Right cardiac atrium (tissue), 5 donors: ENCODE measurements around the gene SPRY4. TPM values are rescaled to one million over a fixed set of nuclear protein-coding genes. Genes with fewer than 3 reads are reported as not detected.
A peak's percentile ranks its signal among the peaks of the same experiment; 100 is the strongest.
"Not testable (repeated sequence)": the region's sequence is repeated elsewhere in the genome, so short reads cannot be mapped to it uniquely, and the experiment has no call there.

Experiments
- ATAC-seq, 2 donors: fragments of 200-7000 bp; cut with Tn5 transposase; one replicate each; pipeline versions ENCODE4 v1.8.0 to v1.9.1; 2020; ENCODE audit warnings: moderate library complexity in 2 of 2, mild to moderate bottlenecking in 1 of 2
- DNase-seq, 3 donors: peaks; one replicate each; pipeline ENCODE4 v3.0.0-alpha.2; 2020
- H3K27ac ChIP-seq: one replicate; pipeline ENCODE4 v1.5.1; 2013; ENCODE audit warnings: mild to moderate bottlenecking, low read length, control low read depth, moderate library complexity
- H3K27me3 ChIP-seq: one replicate; pipeline ENCODE4 v1.6.1; 2013; ENCODE audit not compliant: control insufficient read depth, insufficient read depth
- H3K4me1 ChIP-seq: one replicate; pipeline ENCODE4 v1.6.1; 2013; ENCODE audit warnings: low read length; ENCODE audit not compliant: control insufficient read depth, insufficient read depth
- H3K4me3 ChIP-seq: one replicate; pipeline ENCODE4 v1.5.1; 2013; ENCODE audit warnings: low read length, control low read depth
- H3K9me3 ChIP-seq: one replicate; pipeline ENCODE4 v1.6.1; 2013; ENCODE audit warnings: low read length; ENCODE audit not compliant: control insufficient read depth
- WGBS: extraction: QIAGEN DNeasy Blood & Tissue Kit; methylation state at CpG from one replicate; pipeline ENCODE4 v1.1.7; 2013; 5-methylcytosine and 5-hydroxymethylcytosine counted together
- intact Hi-C, 4 donors: fragments of 100-400 bp; cut with DNase I; formaldehyde crosslinking; loops; one replicate each; pipeline versions ENCODE4 v1.11.0 to v1.14.0; 2022 to 2023
- polyA plus RNA-seq: library from polyadenylated mRNA; stranded (reverse); fragments of 200-250 nt; gene quantifications from one replicate; pipeline ENCODE4 v1.2.3, GENCODE V29; 2013
- total RNA-seq, 4 donors: library from RNA; stranded (reverse); fragmentation: NEBNext Ultra II Directional; extraction: Animal tissue kit (Norgen Biotek cat#: 25700); gene quantifications; one replicate each; pipeline ENCODE4 v1.2.1, GENCODE V29; 2021
- donor health status: healthy with polysubstance abuse.
- donor health status: DM: no; HTN: yes; CAD: no.
- donor health status: DM: no; HTN: no; CAD: no.
- donor health status: DM: no; HTN: yes; CAD: no; lungs with severe emphysema.
- donor health status: DM: yes; HTN: yes; CAD: no.

SPRY4 gene
- total and polyA plus RNA-seq, 5 donors = 8.1 to 18.3 (median 9.3) TPM

DNA sequence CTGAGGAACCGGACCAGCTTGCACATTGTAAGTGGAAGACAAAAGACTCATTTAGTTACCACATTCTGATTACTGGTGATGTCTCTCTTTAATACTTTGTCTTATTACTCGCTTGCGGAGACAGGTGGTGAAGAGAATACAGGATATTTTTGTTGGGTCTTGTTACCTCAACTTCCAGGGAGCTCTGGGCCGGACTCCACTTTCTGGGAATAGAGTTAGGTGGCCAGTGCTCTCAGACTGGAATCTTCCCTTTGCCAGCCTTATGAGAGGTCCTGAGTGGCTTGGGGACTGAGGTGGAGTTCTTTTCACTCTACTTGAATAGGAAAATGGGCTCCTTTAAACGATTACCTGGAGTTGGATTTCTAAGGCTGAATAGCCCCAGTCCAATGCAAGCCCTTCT lies 33.3 kb upstream of the SPRY4 start:
- Histone ChIP-seq H3K4me1 (peaks cover 2% of the 10 kb centered on the region), H3K9me3 (no peaks in the 10 kb centered on the region), H3K4me3 (no peak overlapping the region), H3K27ac (no peak overlapping the region), H3K27me3 (no peaks in the 10 kb centered on the region)
- intact Hi-C loops = loop anchor here in 1 of 4 donors (5.0 kb wide), 1 partner anchor 36 kb away; no protein-coding TSS in a partner anchor
- WGBS = 84% methylated on average over 5 of the region's 5 CpGs
- DNase-seq (no peak), ATAC-seq (no peak)

DNA sequence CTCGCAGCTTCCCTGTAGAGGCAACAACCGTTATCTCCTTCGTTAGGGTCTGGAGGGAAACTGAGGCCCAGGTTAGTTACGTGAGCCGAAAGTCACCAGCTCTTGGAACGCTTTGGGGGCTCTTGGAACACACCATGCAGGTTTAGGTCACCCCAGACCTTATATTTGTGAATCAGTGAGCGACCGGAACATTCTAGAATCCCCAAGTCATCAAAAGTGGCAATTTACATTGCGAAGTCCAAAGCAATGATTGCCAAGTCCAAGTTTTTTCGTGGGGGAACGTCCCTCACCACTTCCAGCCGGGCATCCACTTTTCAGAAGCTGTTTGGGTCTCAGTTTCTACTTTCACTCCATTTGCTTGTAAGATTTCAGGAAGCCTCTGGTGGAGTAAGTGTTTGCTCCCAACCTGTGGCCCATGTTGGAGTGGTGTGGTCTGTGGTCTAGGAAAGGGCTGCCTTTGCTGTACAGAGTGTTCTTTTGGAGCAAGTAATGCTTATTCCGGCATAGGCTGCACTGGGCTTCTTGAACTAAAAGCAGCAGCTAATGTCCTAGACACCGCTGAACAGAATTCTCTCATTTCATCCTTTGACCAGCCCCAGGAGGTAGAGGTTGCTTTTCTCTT lies 32.8 kb upstream of the SPRY4 start:
- DNase-seq (no peak), ATAC-seq (no peak)
- Histone ChIP-seq H3K4me1 (peaks cover 2% of the 10 kb centered on the region), H3K27me3 (no peaks in the 10 kb centered on the region), H3K27ac (peak overlapping the region; percentile 96), H3K9me3 (no peaks in the 10 kb centered on the region), H3K4me3 (peak overlapping the region; percentile 73)
- 27% methylated on average over 14 of the region's 14 CpGs for WGBS
- intact Hi-C loops = loop anchor here in 1 of 4 donors (5.0 kb wide), 1 partner anchor 35 kb away; no protein-coding TSS in a partner anchor

DNA sequence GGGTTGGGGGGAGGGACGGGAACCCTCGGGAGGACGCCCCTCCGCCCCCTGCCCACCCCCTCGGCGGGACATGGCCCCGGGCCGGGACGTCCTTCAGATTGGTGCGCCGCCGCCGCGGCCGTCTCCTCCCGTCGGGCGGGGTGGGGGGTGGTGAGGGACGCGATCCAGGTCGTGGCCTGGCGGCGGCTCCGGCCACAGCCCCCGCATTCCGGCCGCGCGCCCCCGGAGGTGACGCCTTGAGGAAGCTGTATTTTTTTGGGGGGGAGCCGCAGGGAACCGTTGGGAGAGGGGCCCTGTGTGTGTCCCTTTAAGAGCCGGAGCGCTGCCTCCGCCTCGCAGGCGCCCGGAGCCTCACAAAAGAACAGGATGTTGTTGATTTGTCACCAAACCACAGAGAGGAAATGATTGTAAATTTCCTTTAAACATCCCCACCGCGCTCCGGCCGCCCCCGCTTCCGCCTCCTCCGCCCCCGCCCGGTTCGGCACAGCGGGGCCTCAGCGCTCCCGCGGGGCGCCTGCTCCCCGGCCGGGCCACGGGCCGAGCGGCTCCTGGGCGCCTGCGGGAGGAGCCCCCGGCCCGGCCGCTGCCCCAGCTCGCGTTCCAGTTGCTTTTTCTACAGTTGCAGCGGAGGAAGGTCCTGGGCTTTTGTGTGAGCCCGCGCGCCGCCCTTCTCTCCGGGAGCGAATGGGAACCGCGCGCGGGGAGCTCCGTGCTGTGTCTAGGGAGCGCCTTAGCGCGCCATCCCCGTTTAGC lies 32.1 kb upstream of the SPRY4 start:
- intact Hi-C loops = loop anchor here in 1 of 4 donors (5.0 kb wide), 1 partner anchor 35 kb away; no protein-coding TSS in a partner anchor
- WGBS = under 1% methylated on average over 82 of the region's 82 CpGs
- peak overlapping the region; percentile 73 for H3K4me3 ChIP-seq
- DNase-seq (peak; percentile 91 to 95 (median 95)), ATAC-seq (peak; percentile 93 to 96)
- no peaks in the 10 kb centered on the region for H3K27me3 ChIP-seq
- no peaks in the 10 kb centered on the region for H3K9me3 ChIP-seq
- no peaks in the 10 kb centered on the region for H3K4me1 ChIP-seq
- peak overlapping the region; percentile 96 for H3K27ac ChIP-seq

DNA sequence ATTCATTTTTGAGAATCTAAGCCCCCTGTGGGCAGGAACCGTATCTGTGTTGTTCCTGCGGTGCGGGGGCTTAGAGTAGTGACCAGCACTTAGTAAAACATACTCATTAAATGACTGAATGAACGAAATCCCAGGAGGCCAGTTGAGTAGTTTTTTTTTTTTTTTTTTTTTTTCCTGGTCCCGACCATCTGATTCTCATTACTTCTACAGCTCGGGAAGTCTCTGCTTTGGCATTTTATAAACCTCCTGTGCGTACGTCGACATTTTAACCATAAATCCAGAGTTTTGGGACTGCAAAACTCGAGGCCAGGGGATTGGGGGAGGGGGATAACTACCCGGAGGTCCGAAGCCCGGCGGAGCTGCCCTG lies 31.5 kb upstream of the SPRY4 start:
- ATAC-seq (peak in 1 of 2 donors; percentile 4), DNase-seq (no peak)
- intact Hi-C loops = loop anchor here in 1 of 4 donors (5.0 kb wide), 1 partner anchor 34 kb away; no protein-coding TSS in a partner anchor
- peak overlapping the region; percentile 73 for H3K4me3 ChIP-seq
- H3K4me1 ChIP-seq = no peaks in the 10 kb centered on the region
- WGBS = 8% methylated on average over 14 of the region's 14 CpGs
- H3K9me3 ChIP-seq = no peaks in the 10 kb centered on the region
- peak overlapping the region; percentile 93 for H3K27ac ChIP-seq
- H3K27me3 ChIP-seq = no peaks in the 10 kb centered on the region

DNA sequence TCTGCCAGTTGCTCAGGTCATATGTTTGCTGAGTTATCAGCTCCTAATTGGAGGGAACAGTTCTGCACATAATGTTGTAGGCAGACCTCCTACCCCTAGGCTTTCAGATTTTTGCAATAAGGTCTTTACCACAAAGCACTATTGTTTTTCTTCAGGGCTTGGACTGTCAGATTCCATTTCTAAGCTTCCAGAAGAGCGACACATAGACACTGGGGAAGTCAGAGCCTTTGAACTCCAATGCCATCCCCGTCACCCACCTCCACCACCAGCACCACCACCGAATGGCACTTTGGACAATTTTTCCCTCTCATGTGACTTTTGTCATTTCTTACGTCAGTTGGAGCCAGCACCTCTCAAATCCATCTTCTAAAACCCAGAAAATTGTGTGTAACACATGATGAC lies 28.3 kb upstream of the SPRY4 start:
- DNase-seq = no peak
- no peak overlapping the region for H3K4me3 ChIP-seq
- H3K4me1 ChIP-seq = no peaks in the 10 kb centered on the region
- no peaks in the 10 kb centered on the region for H3K27me3 ChIP-seq
- 71% methylated on average over 4 of the region's 4 CpGs for WGBS
- intact Hi-C loops = no loop called here
- ATAC-seq = no peak
- H3K27ac ChIP-seq = no peak overlapping the region
- H3K9me3 ChIP-seq = no peaks in the 10 kb centered on the region

DNA sequence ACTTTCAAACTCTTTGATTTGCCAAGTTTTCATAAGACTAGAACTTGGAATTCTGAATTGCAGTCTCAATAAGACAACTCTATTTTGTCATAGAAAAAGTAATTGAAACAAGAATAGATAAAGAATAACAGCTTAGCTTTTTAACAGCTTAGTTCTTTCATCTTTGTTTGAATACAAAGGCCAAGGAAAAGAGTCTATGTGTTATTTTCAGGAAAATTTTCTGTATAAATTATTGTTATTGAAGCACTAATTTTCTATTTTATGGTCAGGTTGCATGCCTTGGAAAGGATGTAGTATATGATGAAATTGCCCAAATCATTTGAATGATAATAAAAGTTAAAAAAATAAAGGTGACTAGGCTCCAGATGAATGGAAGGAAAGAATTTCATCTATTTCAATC lies 25.2 kb upstream of the SPRY4 start:
- DNase-seq (no peak), ATAC-seq (no peak)
- intact Hi-C loops = no loop called here
- Histone ChIP-seq H3K27me3 (no peaks in the 10 kb centered on the region), H3K27ac (no peak overlapping the region), H3K4me1 (no peaks in the 10 kb centered on the region), H3K9me3 (no peaks in the 10 kb centered on the region), H3K4me3 (no peak overlapping the region)

DNA sequence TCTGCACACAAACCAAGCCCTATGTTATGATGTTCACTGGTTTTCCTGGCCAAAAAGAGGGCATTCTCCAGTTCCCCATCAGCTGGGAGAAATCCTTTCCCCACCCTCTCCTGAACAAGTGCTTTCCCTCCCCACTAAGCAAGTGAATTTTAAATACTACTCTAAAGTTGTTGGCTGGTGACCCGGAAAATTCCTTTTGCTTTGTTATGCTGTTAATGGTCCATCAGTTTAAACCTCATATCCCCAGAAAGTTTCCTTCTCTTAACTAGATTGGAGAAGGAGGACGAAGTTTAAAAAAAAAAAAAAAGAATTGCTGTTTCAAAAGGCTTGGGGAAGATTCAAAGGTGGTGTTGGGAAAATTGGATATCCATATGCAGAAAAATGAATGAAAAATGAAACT lies 21.9 kb upstream of the SPRY4 start:
- WGBS = 63% methylated on average over 2 of the region's 2 CpGs
- Histone ChIP-seq H3K27ac (no peak overlapping the region), H3K4me3 (no peak overlapping the region), H3K27me3 (no peaks in the 10 kb centered on the region), H3K4me1 (no peaks in the 10 kb centered on the region), H3K9me3 (peaks cover 3% of the 10 kb centered on the region)
- no peak for DNase-seq
- intact Hi-C loops = no loop called here
- no peak for ATAC-seq

DNA sequence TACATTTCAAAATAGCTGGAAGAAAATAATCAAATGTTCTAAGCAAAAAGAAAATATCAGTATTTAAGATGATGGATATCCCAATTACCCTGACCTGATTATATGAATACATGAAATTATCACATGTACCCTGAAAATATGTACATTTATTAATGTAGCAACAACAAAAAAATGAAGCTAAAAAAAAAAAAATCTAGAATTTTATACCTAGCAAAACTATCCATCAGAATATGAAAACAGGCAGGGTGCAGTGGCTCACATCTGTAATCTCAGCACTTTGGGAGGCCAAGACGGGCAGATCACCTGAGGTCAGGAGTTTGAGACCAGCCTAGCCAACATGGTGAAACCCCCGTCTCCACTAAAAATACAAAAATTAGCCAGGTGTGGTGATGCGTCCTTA lies 20.1 kb upstream of the SPRY4 start:
- 99% methylated on average over 3 of the region's 3 CpGs for WGBS
- intact Hi-C loops, H3K9me3 ChIP-seq, H3K27ac ChIP-seq, H3K27me3 ChIP-seq, ATAC-seq, H3K4me1 ChIP-seq, H3K4me3 ChIP-seq, DNase-seq: not testable (repeated sequence)

DNA sequence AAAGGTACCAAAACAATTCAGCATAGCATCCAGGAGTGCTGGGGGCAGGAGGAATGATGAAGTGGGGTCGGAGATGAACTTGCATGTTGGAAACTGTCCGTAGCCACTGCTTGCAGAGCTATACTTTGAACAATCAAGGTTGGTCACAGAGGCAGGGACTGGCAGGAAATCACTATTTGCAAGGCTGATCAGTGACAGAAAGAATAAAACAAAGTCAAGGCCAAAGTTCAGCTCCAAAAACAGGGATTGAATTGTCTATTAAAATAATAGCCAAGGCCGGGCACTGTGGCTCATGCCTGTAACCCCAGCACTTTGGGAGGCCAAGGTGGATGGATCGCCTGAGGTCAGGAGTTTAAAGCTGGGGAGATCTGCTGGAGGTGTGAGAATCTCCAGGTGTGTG lies 18.7 kb upstream of the SPRY4 start:
- no peak overlapping the region for H3K27ac ChIP-seq
- whole genome bisulfite sequencing = 94% methylated on average over 4 of the region's 4 CpGs
- no peak for ATAC-seq
- intact Hi-C loops = no loop called here
- H3K4me3 ChIP-seq = no peak overlapping the region
- no peaks in the 10 kb centered on the region for H3K4me1 ChIP-seq
- no peak for DNase-seq
- peaks cover 3% of the 10 kb centered on the region for H3K9me3 ChIP-seq
- no peaks in the 10 kb centered on the region for H3K27me3 ChIP-seq

DNA sequence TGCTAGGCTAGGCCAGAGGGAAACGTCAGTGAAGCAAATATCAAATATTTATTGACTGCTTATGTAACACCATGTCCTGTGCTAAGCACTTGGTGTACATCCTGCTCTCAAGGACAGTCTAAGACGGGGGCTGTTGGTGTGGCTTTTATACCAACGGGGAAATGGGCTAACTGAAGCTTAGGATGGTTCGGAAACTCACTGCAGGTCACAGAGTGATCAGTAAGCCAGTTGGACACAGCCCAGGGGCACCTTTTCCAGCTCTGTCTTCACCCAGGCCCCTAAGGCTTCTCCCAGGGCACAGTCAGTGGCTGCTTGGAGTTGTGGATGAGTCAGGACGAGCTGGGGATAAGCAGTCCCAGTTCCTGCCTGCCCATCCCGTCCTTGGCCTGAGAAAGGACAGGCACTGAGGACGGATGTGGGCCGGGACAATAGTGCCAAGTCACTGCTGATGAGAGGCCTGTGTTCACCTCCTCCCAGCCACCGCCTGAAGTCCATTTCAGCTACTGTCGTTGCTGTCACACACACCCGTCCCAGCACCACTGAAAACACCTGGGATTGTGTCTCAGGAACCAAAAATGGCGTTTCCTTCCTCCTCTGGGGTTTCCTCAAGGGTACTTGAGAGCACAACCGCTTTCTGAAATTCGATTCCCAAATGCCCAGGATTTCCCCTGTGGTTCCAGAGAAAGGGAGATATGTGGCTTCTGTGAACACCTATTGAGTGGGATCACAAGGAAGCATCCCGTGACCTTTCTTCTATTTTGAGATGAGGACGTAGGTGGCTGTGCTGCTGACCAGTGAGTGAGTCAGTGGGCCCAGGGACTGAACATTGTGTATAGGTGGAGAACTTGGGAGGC lies 17.5 kb upstream of the SPRY4 start:
- Histone ChIP-seq H3K27me3 (no peaks in the 10 kb centered on the region), H3K27ac (peak overlapping the region; percentile 5), H3K4me3 (no peak overlapping the region), H3K9me3 (peaks cover 3% of the 10 kb centered on the region), H3K4me1 (no peaks in the 10 kb centered on the region)
- DNase-seq (no peak), ATAC-seq (peak in 1 of 2 donors; percentile 39)
- WGBS = 74% methylated on average over 16 of the region's 16 CpGs
- intact Hi-C loops = no loop called here

DNA sequence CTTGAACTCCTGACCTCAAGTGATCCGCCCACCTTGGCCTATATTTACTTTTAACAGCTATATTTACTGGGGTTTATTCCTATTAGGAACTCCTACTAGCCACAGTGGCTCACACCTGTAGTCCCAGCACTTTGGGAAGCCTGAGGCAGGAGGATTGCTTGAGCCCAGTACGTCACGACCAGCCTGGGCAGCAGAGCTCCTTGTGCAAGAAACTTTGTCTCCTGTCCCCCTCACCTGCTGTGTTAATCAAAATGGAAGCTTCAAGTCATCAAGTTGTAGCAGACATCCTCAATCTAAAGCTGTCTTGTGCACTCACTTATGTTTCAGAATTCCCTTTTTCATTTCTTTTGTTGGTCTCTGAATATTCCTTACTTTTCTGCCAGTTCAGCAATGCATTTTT lies 15.0 kb upstream of the SPRY4 start:
- no peak for ATAC-seq
- intact Hi-C loops = no loop called here

More for the DNA sequence above, 15.0 kb upstream of the SPRY4 start:
- no peaks in the 10 kb centered on the region for H3K4me1 ChIP-seq
- H3K4me3 ChIP-seq = no peak overlapping the region
- H3K27ac ChIP-seq = no peak overlapping the region
- no peaks in the 10 kb centered on the region for H3K27me3 ChIP-seq
- no peak for DNase-seq
- 96% methylated on average over 3 of the region's 3 CpGs for WGBS
- H3K9me3 ChIP-seq = peaks cover 3% of the 10 kb centered on the region
